ENCODE results near the gene TTLL3.
"Not testable (repeated sequence)": the region's sequence is repeated elsewhere in the genome, so short reads cannot be mapped to it uniquely, and the experiment has no call there.

The TTLL3 gene

GRCh38 chr3:9809615-9810432 is at the start of gene TTLL3:
Gene TTLL3 (plus strand): TSS chr3:9810262. CDS start chr3:9810662, 400 bp downstream.
- no peak for DNase-seq (ENCODE audit: low read depth)

DNA sequence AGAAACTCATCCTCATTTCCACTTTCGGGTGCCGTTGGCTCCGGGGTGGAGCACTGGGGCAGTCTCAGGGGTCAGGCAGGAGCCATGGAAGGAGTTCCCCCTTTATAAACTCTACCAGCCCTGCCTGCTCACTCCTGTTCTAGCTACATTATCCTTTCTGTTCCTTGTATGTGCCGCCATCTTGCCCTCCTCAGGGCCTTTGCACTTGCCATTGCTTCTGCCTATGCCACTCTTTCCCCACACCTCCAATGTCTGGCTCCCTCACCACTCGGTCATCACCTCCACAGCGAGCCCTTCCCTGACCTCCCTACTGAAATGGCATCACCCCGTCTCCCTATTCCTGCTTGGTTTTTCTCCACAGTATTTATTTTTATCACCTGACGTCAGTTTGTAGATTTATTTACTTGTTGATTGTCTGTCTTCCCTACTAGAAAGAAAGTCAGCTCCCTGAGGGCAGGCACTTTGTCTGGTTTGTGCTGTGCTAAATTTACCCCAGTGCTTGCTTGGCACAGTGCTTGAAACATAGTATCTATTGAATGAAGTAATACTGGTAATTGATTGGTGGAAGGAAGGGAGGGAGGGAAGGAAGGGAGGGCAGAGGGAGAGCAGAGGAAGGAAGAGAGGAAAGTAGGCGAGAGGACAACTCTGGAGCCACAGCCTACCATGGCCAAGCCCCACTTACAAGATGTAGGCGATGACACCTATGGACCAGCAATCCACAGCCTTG is 49.1 kb upstream of the TTLL3 start:
- DNase-seq (ENCODE audit: low read depth), result no peak

- no peak for DNase-seq (ENCODE audit: low read depth)
Observed at GRCh38 chr3:9761919-9762318, 48.1 kb upstream of the TTLL3 start.

GRCh38 chr3:9762871-9763270 is 47.2 kb upstream of the TTLL3 start:
- DNase-seq (ENCODE audit: low read depth), result no peak

GRCh38 chr3:9765865-9766264 is 44.2 kb upstream of the TTLL3 start:
- no peak for DNase-seq (ENCODE audit: low read depth)

GRCh38 chr3:9767418-9767817 is 42.6 kb upstream of the TTLL3 start:
- no peak for DNase-seq (ENCODE audit: low read depth)

DNA sequence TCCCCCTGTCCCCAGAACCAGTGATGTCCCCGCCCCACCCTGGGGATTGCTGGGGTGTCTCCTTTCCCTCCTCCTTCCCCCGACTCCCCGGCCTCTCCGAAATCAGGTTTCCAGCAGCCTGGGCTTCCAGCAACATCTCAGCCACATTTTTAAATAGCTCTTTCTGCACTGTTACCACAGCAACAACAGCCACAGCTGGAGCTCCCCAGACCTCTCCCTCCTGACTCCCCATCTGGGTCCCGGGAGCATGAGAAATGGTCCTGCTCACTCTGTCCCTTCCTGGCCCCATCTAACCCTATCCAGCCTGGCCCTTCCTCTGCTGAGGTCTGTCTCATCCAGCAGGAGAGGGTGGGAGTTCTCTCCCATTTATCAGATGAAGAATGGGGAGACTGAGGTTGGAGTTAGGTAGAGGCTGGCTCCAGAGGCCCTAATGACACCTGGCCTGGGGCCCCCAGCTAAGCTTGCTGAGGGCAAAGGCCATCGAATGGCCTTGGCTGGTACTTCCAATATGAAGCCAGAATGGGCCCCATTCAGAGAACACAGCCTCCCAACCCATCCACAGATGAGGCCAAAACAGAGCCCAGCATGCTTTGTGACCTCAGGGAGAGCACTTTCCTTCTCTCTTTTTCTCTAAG is 41.8 kb upstream of the TTLL3 start:
- DNase-seq (ENCODE audit: low read depth), result no peak

DNA sequence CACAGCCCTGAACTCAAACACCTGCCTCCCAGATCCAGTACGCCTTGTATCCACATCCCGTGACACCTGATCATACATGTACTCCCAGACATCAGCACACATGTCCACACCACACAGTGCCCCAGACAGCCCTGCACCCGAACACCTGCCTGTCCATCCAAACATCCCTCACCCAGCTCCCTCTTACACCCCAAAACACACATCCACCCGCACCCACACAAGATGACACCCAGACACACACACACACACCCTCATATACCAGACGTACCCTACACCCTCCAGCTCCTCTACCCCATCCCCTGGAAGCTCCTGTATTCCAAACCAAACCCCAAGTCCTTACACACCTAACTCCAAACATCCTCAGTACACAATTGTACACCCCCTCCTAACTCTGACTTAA is 41.0 kb upstream of the TTLL3 start:
- no peak for DNase-seq (ENCODE audit: low read depth)

- no peak for DNase-seq (ENCODE audit: low read depth)
Observed at GRCh38 chr3:9769426-9770275, 40.4 kb upstream of the TTLL3 start, which contains the start of gene CAMK1. Gene CAMK1 (minus strand): TSS chr3:9769947. CDS start chr3:9767749, 2,198 bp downstream.

DNA sequence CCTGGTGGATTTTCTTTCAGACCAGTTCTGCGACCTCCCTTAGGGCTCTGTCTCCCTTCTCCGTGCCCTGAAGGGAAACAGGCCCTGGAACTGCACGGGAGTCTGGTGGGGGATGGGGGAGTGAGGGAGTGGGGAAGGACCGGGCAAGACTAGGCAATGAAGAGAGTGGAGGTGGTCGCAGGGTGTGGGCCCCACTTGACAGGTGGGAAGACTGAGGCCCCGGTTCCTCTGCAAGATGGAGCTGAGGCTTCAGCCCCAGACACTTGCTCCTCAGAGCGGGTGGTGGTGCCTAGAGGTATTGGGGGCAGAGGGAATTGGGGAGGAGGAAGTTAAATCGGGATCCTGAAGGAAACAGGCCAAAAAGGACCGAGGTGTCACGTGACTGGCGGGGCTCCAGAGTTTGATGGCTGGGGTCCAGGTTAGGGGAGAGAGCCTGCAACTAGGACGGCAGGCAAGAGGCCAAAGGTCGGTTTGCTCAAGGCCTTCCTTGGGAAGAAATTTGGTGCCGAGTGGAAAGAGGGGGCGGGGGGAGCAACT is 39.7 kb upstream of the TTLL3 start:
- no peak for DNase-seq (ENCODE audit: low read depth)

DNA sequence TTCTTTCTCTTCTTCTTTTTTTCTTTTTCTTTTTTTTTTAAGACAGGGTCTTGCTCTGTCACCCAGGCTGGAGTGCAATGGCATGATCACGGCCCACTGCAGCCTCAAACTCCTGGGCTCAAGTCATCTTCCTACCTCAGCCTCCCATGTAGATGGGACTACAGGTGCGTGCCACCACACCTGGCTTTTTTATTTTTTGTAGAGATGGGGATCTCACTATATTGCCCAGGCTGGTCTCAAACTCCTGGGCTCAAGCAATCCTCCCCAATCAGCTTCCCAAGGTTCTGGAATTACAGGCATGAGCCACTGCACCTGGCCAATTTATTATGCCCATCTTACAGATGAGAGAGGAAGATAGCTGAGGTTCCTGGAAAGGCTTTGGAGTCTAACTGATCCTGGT is 39.1 kb upstream of the TTLL3 start:
- not testable (repeated sequence) for DNase-seq (ENCODE audit: low read depth)

DNA sequence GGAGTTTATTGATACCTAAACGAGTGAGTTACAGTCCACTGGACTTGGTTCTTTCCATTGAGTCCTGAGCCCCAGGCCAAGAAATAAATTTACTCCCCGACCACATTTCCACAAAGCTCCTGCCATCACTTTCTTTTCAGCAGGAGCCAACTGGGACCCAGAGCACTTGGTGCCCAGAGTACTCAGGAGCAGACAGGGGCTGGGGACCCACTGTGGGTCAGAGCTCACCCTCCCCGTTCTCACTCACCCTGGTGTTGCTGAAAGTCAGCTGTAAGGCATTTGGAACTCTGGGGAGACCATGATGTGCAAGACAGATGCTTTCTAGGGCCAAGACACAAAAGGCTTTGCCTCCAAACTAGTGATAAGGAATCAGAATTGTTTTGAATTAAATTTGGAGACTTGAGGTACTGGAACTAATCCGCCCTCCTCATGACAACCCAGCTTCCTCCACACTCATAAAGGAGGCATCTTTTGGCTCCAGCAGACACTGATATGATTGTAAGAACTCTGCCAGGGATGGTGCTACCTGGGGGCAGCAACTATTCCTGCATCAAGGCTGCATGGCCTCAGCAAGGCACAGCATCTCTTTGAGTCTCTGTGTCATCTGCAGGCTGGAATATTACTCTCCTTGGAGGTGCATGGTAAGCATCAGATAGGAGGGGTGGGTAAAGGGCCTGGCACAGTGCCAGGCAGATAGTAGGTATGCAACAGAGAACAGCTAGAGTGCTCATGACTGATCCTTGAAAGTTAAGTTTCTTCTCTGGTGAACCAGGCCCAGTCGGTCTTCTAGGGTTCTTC is 33.0 kb upstream of the TTLL3 start:
- DNase-seq (ENCODE audit: low read depth), result no peak

- DNase-seq (ENCODE audit: low read depth), result no peak
Observed at GRCh38 chr3:9777694-9778021, 32.4 kb upstream of the TTLL3 start.

DNA sequence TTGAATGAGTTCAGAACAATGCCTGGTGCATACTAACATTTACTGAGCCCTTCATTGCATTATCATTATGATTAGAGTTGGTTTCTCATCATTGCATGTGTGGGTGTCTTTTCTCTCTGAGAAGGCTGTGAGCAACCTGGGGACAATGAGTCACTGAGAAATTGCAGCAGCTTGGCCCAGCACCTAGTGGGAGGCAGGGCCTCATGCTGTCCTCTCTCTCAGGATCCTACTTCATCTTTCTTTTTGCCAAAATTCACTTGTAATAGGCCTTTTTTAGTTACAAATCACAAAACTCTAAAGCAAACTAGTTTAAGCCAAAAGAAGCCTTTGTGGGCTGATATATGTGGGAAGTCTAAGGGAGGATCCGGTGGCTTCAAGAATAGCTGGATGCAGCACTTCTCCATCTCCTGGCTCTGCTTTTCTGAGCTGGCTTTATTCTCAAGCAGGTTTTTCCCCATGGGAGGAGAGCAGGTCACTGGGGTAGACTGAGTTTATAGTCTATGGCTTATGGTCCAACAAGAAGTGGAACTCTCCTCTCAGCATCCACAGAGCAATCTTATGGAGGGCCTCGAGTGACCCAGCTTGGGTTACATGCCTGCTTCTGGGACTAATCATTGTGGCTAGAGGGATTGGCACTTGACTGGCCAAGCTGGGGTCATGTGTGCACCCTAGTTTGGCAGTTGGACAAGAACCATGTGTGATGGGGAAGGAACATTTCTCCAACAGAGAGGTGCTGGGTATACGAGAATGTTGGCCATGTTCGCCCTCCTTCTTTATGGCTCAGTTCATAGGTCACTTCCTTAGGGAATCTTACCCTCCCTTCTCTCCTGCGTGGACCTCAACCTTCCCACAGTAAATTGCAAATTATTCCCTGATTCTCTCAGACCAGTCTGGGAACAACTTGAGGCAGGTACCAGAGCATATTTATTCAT is 31.7 kb upstream of the TTLL3 start:
- peak; percentile 35 for DNase-seq (ENCODE audit: low read depth)

DNA sequence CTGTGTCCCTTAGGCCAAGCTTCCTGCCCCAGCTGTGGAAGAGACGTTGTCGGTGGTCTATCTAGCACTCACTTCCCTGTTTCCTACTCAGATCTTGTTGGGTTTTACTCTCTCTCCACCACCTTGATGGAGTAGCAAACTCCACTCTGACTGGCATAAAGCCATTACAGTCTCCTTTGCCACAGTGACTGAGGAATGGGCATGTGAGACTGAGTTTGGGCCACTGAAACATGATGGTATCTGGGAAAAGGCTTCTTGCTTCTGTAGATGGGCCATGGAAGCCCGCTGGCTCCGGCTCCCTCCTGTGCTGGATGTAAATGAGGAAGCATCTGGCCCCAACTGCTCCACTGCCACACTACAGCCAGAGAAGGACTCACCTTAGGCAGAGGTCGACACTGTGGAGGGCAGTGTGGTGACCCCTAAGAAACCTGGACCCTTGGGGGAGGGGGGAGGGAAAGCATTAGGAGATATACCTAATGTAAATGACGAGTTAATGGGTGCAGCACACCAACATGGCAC is 30.9 kb upstream of the TTLL3 start:
- no peak for DNase-seq (ENCODE audit: low read depth)

- DNase-seq (ENCODE audit: low read depth), result no peak
Observed at GRCh38 chr3:9779721-9780457, 30.2 kb upstream of the TTLL3 start.

DNA sequence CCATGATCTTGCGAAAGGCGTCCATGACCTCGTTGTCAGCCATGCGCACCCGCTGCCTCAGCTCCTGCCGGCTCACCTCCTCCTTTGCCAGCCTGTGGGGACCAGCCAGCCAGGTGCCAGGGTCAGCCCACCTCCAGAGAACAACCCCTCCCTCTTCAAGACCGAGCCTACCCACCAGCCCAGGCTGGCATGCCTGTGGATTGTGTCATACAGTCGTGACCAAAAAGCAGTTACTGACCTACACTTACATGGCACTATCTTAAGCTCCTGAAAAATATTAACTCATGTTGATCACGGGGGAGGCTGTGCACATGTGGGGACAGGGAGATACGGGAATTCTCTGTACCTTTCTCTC is 29.6 kb upstream of the TTLL3 start:
- no peak for DNase-seq (ENCODE audit: low read depth)

GRCh38 chr3:9780910-9781309 is 29.2 kb upstream of the TTLL3 start:
- DNase-seq (ENCODE audit: low read depth), result no peak

DNA sequence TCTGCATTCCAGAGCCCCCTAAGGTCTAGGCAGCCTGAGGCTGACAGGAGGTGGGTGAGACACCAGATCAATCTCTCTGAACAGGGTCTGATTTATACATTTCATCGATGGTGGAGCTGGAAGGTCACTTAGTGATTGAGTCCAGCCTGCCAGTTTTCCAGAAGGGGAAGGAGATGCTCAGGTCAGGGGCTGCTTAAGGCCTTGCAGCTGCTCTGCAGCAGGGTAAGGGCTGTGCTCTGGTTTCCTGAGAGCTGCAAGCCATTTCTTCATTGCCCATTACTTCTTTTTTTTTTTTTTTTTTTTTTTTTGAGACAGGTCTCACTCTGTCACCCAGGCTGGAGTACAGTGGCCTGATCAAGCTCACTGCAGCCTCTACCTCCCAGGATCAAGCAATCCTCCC is 28.5 kb upstream of the TTLL3 start:
- DNase-seq (ENCODE audit: low read depth), result no peak
